ENCODE data around the gene WWC2. TPM values are rescaled to one million over a fixed set of nuclear protein-coding genes. Genes with fewer than 3 reads are reported as not detected.
"Not testable (repeated sequence)": the region's sequence is repeated elsewhere in the genome, so short reads cannot be mapped to it uniquely, and the experiment has no call there.

The WWC2 gene
- total RNA-seq, 4 donors from 2014 or later: 4.6 to 40.4 (median 9.5) TPM

DNA sequence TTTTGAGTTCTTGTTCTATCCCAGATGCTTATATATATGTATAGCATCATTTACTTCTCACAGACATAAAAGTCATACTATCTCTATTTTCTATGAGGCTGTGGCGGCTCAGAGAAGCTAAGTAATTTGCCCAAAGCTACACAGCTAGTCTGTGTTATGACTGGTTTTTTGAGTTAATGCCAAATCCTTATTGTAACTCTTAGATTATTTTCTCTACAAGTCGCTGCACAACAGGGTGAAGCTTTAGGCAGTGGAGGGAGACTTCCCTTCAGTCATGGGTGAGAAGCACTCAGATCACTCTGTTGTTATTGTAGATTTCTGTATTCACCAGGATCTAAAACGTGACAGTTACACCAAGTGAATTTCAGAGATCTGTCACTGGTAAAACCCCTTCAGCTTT is 48.1 kb downstream of the WWC2 start:
- no peak overlapping the region for H3K4me3 ChIP-seq
- no peaks in the 10 kb centered on the region for H3K36me3 ChIP-seq
- H3K27ac ChIP-seq: no peak overlapping the region
- H3K9me3 ChIP-seq: no peaks in the 10 kb centered on the region
- no peaks in the 10 kb centered on the region for H3K27me3 ChIP-seq
- TF ChIP-seq, protein P1, sequence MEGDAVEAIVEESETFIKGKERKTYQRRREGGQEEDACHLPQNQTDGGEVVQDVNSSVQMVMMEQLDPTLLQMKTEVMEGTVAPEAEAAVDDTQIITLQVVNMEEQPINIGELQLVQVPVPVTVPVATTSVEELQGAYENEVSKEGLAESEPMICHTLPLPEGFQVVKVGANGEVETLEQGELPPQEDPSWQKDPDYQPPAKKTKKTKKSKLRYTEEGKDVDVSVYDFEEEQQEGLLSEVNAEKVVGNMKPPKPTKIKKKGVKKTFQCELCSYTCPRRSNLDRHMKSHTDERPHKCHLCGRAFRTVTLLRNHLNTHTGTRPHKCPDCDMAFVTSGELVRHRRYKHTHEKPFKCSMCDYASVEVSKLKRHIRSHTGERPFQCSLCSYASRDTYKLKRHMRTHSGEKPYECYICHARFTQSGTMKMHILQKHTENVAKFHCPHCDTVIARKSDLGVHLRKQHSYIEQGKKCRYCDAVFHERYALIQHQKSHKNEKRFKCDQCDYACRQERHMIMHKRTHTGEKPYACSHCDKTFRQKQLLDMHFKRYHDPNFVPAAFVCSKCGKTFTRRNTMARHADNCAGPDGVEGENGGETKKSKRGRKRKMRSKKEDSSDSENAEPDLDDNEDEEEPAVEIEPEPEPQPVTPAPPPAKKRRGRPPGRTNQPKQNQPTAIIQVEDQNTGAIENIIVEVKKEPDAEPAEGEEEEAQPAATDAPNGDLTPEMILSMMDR (IDR thresholded peaks at IDR 0.05): no peak
- TF ChIP-seq POLR2A (IDR thresholded peaks at IDR 0.05): no peak
- DNase-seq: no peak
- H3K4me1 ChIP-seq: no peaks in the 10 kb centered on the region

DNA sequence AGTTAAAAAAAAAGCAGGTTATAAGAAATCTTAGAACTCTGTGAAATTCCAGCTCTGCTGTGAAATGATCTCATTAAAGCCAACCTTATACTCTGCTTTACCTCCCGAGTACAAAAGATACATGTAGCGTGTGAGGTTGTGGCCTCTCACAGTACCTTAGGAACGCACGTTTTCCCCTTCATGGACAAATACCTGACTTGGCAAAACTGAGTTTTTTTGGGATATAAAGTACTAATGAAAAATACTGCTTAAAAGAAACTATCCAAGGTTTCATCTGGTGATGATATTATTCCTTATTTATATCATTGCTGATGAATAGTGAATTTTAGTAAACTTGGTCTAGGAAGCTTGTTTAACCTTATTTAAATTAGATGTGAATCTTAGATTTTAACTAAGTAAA is 48.9 kb downstream of the WWC2 start:
- Histone ChIP-seq H3K27ac (no peak overlapping the region), H3K9me3 (no peaks in the 10 kb centered on the region), H3K27me3 (no peaks in the 10 kb centered on the region), H3K4me3 (no peak overlapping the region), H3K36me3 (no peaks in the 10 kb centered on the region), H3K4me1 (no peaks in the 10 kb centered on the region)
- DNase-seq: no peak
- no peak for TF ChIP-seq POLR2A (IDR thresholded peaks at IDR 0.05)
- TF ChIP-seq, protein P1 (IDR thresholded peaks at IDR 0.05): no peak

DNA sequence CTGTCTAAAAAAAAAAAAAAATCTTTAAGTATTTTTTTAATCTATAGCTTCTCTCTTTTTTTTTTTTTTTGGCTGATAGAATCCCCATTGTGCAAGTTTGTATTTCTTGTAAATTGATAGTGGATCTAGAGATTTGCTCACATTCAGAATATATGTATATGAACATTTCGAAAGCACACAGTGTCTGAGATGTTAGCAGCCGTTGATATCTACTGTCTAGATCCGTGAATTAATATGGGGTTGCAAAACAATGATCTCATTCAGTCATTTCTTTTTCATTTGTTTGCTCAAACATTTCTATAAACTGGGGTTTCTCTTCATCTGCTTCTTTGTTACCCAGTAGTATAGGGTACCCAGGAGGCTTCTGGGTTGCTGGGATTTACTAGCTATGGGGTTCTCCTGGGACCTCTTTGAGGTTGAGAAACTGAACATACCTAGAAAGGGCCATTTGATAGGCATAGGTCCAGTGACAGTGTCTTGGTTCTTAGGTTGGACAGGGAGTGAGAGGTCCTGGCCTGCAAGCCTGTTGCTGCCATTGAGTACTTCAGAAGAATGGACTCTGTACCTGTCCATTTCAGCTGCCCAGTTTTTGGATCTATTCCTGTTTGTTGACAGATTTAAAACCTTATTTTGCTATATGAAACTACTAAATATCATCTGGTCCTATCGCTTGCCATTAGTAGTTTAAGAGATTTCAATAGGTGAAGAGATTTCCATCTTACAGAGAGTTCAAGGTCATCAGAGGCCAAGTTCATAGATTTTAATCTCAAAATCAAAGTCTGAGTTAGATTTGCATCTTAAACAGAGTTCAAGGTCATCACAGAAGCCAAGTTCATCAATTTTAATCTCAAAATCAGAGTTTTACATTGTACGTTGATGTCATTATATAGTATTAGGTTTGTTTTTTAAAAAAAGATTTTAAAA is 50.8 kb downstream of the WWC2 start:
- DNase-seq: no peak
- no peak for TF ChIP-seq POLR2A (IDR thresholded peaks at IDR 0.05)
- TF ChIP-seq, protein P1 (IDR thresholded peaks at IDR 0.05): no peak
- no peaks in the 10 kb centered on the region for H3K36me3 ChIP-seq
- no peaks in the 10 kb centered on the region for H3K9me3 ChIP-seq
- H3K4me3 ChIP-seq: no peak overlapping the region
- no peak overlapping the region for H3K27ac ChIP-seq
- H3K27me3 ChIP-seq: no peaks in the 10 kb centered on the region
- H3K4me1 ChIP-seq: no peaks in the 10 kb centered on the region

DNA sequence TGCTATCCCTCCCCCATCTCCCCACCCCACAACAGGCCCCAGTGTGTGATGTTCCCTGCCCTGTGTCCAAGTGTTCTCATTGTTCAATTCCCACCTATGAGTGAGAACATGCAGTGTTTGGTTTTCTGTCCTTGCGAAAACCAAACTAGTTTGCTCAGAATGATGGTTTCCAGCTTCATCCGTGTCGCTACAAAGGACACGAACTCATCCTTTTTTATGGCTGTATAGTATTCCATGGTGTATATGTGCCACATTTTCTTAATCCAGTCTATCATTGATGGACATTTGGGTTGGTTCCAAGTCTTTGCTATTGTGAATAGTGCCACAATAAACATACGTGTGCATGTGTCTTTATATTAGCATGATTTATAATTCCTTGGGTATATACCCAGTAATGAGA is 51.6 kb downstream of the WWC2 start:
- H3K4me1 ChIP-seq, H3K9me3 ChIP-seq, DNase-seq, H3K27ac ChIP-seq, H3K4me3 ChIP-seq, H3K27me3 ChIP-seq, H3K36me3 ChIP-seq: not testable (repeated sequence)

DNA sequence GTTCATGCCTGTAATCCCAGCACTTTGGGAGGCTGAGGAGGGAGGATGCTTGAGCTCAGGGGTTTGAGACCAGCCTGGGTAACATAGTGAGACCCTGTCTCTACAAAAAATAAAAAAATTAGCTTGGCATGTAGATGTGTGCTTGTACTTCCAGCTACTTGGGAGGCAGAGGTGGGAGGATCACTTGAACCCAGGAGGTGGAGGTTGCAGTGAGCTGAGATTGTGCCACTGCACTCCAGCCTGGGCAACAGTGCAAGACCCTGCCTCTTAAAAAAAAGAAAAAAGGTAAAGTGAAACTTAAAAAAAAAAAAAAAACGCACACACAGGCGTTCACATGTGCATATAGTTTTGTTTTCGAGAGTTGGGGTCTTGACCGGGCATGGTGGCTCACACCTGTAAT is 53.2 kb downstream of the WWC2 start:
- not testable (repeated sequence) for H3K4me3 ChIP-seq, H3K27ac ChIP-seq, H3K4me1 ChIP-seq, H3K36me3 ChIP-seq, H3K9me3 ChIP-seq, DNase-seq, H3K27me3 ChIP-seq

DNA sequence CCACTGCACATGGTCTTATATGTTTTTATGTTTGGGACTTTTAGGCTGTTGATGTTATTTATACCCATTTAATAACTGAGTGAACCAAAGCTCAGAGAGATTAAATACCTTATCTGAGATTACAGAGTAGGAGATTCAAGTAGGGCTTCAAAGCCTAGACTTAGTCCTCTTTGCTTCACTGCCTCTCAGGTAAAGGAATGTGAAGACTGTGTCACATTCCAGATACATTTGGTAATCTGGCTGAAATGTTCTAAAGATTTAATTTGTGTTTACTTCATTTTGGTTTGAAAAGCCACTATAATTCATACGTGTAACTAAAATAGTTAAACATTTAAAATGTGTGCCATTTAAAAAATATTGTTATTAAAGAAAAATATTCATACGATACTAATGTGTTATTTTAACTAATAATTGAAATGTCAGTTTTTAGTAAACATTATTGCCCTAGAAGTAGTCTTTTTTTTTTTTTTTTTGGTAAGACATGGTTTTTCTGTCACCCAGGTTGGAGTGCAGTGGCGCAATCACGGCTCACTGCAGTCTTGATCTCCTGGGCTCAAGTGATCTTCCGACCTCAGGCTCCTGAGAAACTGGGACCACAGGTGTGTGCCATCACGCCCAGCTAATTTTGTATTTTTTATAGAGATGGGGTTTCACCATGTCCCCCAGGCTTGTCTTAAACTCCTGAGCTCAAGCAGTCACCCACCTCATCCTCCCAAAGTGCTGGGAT is 54.3 kb downstream of the WWC2 start:
- H3K36me3 ChIP-seq: no peaks in the 10 kb centered on the region
- no peak overlapping the region for H3K27ac ChIP-seq
- no peak overlapping the region for H3K4me3 ChIP-seq
- no peak for DNase-seq
- TF ChIP-seq, protein P1 (IDR thresholded peaks at IDR 0.05): no peak
- no peak for TF ChIP-seq POLR2A (IDR thresholded peaks at IDR 0.05)
- H3K27me3 ChIP-seq: no peaks in the 10 kb centered on the region
- no peaks in the 10 kb centered on the region for H3K4me1 ChIP-seq
- H3K9me3 ChIP-seq: no peaks in the 10 kb centered on the region

Data from Peyer's patch (tissue), 4 donors.